Subcutaneous abdominal adipose tissue (tissue), 5 donors: ENCODE data around the gene RBSN.

Experiments
- H3K27ac ChIP-seq: one replicate; pipeline ENCODE4 v1.7.0; 2013; ENCODE audit warnings: low read depth, mild to moderate bottlenecking, inconsistent platforms, low read length, moderate library complexity
- H3K27me3 ChIP-seq, 5 donors: one replicate each; pipeline ENCODE4 v1.7.0; 2013; ENCODE audit warnings: low read length in 5 of 5, inconsistent platforms in 1 of 5; ENCODE audit not compliant: control insufficient read depth in 5 of 5, insufficient read depth in 4 of 5
- H3K36me3 ChIP-seq, 5 donors: one replicate each; pipeline ENCODE4 v1.7.0; 2013; ENCODE audit warnings: low read length in 5 of 5; ENCODE audit not compliant: control insufficient read depth in 5 of 5, insufficient read depth in 5 of 5
- H3K4me1 ChIP-seq, 5 donors: one replicate each; pipeline ENCODE4 v1.7.0; 2013; ENCODE audit warnings: low read length in 5 of 5, mild to moderate bottlenecking in 3 of 5, moderate library complexity in 1 of 5; ENCODE audit not compliant: control insufficient read depth in 5 of 5, insufficient read depth in 5 of 5
- H3K4me3 ChIP-seq, 5 donors: one replicate each; pipeline ENCODE4 v1.7.0; 2013; ENCODE audit warnings: low read length in 5 of 5, low read depth in 1 of 5
- H3K9ac ChIP-seq, 5 donors: one replicate each; pipeline ENCODE4 v1.7.0; 2013; ENCODE audit warnings: low read length in 5 of 5, mild to moderate bottlenecking in 4 of 5, moderate library complexity in 3 of 5
- H3K9me3 ChIP-seq, 5 donors: one replicate each; pipeline ENCODE4 v1.7.0; 2013; ENCODE audit warnings: low read length in 5 of 5; ENCODE audit not compliant: control insufficient read depth in 5 of 5
- donor health status: healthy.
- donor health status: healthy.
- donor health status: healthy.
- donor health status: healthy.
- donor health status: healthy.

The RBSN gene

DNA sequence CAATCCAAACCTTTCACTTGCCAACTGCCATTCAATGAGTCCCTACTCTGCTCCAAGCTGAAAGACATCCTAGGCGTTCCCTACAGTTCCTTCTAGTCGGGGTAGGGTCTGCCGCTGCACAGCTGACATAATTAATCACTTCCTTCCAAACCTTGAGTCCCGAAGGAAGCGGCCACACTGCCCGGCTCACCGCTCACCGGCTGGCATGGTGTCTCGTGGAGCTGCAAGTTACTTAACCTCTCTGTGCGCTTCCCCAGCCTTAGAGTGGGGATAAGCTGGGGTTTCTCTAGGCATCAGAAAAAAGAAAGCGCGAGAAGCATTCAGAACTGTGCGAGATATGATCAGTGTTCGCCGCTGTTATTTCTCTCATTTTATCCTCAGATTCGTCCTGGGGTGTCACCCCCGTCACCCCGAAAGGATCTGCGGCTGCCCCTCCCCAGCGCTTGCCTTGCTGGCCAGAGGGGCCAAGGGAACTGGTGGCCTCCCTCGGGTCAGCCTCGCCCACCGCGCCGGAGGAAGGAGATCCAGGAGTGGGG lies 34.6 kb downstream of the RBSN start:
- no peaks in the 10 kb centered on the region for H3K9me3 ChIP-seq
- H3K4me1 ChIP-seq: peaks cover 3 to 29% (median 26%) of the 10 kb centered on the region in 5 donors
- H3K9ac ChIP-seq: peak overlapping the region in 4 of 5 donors; percentile 83 to 98 (median 91)
- H3K4me3 ChIP-seq: peak overlapping the region; percentile 80 to 95 (median 90)
- H3K27ac ChIP-seq: peak overlapping the region; percentile 82
- H3K36me3 ChIP-seq: no peaks in the 10 kb centered on the region
- no peaks in the 10 kb centered on the region for H3K27me3 ChIP-seq

GRCh38 chr3:15063656-15064286 lies 35.2 kb downstream of the RBSN start:
- Histone ChIP-seq H3K27me3 (no peaks in the 10 kb centered on the region), H3K4me3 (peak overlapping the region; percentile 80 to 95 (median 90)), H3K9ac (peak overlapping the region in 4 of 5 donors; percentile 83 to 98 (median 91)), H3K9me3 (no peaks in the 10 kb centered on the region), H3K27ac (no peak overlapping the region), H3K4me1 (peaks cover 3 to 29% (median 26%) of the 10 kb centered on the region in 5 donors), H3K36me3 (peaks cover 0 to 5% (median 5%) of the 10 kb centered on the region in 5 donors)

- no peaks in the 10 kb centered on the region for H3K9me3 ChIP-seq
- no peaks in the 10 kb centered on the region for H3K27me3 ChIP-seq
- H3K9ac ChIP-seq: peak overlapping the region in 2 of 5 donors; percentile 86 to 96
- no peak overlapping the region for H3K27ac ChIP-seq
- no peak overlapping the region for H3K4me3 ChIP-seq
- H3K36me3 ChIP-seq: peaks cover 0 to 10% (median 10%) of the 10 kb centered on the region in 5 donors
- H3K4me1 ChIP-seq: peaks cover 3 to 29% (median 26%) of the 10 kb centered on the region in 5 donors
These were observed 35.7 kb downstream of the RBSN start for GRCh38 chr3:15063238-15063637.

DNA sequence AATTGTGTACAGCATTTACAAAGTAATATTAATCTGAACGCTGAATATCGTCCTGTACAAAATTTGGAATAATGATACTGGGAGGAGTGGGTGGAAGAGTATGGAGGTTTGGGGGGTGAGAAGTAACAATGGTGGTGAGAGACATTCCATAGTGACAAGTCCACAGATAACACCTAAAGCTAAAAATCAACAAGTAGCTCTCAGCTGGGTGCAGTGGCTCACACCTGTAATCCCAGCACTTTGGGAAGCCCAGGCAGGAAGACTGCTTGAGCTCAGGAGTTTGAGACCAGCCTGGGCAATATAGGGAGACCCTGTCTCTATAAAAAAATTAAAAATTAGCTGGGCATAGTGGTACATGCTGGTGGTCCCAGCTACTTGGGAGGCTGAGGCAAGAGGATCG lies 38.9 kb downstream of the RBSN start:
- H3K36me3 ChIP-seq: peaks cover 0 to 29% (median 25%) of the 10 kb centered on the region in 5 donors
- no peaks in the 10 kb centered on the region for H3K9me3 ChIP-seq
- no peaks in the 10 kb centered on the region for H3K27me3 ChIP-seq
- H3K9ac ChIP-seq: no peak overlapping the region
- peaks cover 3 to 22% (median 22%) of the 10 kb centered on the region in 5 donors for H3K4me1 ChIP-seq
- no peak overlapping the region for H3K4me3 ChIP-seq
- no peak overlapping the region for H3K27ac ChIP-seq

DNA sequence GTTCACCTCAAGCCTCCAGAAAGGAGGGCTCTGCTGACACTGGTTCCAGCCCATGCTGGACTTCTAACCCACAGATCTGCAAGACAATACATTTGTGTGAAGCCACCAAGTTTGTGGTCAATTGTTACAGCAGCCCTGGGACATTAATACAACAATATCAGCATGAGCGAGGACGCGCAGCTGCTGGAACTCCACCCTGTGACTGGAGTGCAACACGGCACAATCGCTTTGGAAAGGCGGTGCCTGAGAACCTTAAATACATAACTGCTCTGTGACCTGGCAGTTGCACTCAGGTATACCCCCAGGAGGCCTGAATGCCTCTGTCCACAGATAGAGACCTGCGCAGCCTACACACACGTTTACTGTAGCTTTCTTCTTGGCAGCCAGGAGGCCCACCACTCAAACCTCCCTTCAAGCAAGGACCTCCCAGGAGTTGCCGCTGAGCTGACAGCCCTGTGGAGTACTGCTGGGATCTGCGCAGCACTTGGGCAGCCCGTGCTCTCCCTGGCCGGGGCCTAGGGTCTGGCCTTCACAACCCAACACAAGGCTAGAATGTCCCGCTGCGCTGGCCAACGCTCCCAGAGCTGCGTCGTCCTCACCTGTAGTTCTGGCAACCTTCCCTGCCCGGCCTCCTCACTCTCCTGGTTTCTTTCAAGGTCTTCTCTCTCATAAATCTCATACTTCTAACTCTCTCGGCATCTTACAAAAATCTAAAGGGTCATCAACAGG lies 42.1 kb downstream of the RBSN start:
- H3K9me3 ChIP-seq: no peaks in the 10 kb centered on the region
- H3K4me3 ChIP-seq: no peak overlapping the region
- no peak overlapping the region for H3K27ac ChIP-seq
- peaks cover 0 to 44% (median 39%) of the 10 kb centered on the region in 5 donors for H3K36me3 ChIP-seq
- no peak overlapping the region for H3K9ac ChIP-seq
- no peaks in the 10 kb centered on the region for H3K4me1 ChIP-seq
- no peaks in the 10 kb centered on the region for H3K27me3 ChIP-seq

DNA sequence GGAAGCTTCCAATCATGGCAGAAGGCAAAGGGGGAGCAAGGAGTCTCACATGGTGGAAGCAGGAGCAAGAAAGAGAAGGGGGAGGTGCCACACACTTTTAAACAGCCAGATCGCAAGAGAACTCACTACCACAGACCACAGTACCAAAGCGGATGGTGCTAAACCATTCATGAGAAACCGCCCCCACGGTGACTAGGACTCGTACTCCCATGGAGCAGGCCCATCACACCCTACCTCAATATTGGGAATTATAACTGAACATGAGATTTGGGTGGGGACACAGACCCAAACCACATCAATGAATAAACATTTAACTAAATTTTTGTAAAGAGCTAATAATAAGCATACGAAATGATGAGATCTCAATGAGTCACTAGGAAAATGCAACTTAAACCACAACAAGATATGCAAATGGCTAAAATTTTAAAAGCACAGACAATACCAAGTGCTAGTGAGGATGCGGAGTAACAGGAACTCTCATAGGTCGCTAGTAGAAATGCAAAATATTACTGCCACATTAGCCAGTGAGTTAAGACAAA lies 43.9 kb downstream of the RBSN start:
- Histone ChIP-seq H3K36me3 (peaks cover 0 to 58% (median 51%) of the 10 kb centered on the region in 5 donors), H3K9ac (no peak overlapping the region), H3K4me1 (no peaks in the 10 kb centered on the region)

GRCh38 chr3:15053541-15053940 lies 45.4 kb downstream of the RBSN start:
- Histone ChIP-seq H3K9me3 (no peaks in the 10 kb centered on the region), H3K9ac (no peak overlapping the region), H3K27ac (no peak overlapping the region), H3K4me1 (no peaks in the 10 kb centered on the region), H3K36me3 (peaks cover 6 to 66% (median 55%) of the 10 kb centered on the region in 5 donors), H3K27me3 (no peaks in the 10 kb centered on the region), H3K4me3 (no peak overlapping the region)

More for the DNA sequence above, 43.9 kb downstream of the RBSN start:
- H3K27ac ChIP-seq: no peak overlapping the region
- no peaks in the 10 kb centered on the region for H3K27me3 ChIP-seq
- H3K4me3 ChIP-seq: no peak overlapping the region
- H3K9me3 ChIP-seq: no peaks in the 10 kb centered on the region

- H3K27me3 ChIP-seq: no peaks in the 10 kb centered on the region
- no peaks in the 10 kb centered on the region for H3K4me1 ChIP-seq
- H3K4me3 ChIP-seq: no peak overlapping the region
- H3K9ac ChIP-seq: peak overlapping the region in 1 of 5 donors; percentile 17
- H3K9me3 ChIP-seq: no peaks in the 10 kb centered on the region
- peaks cover 10 to 68% (median 59%) of the 10 kb centered on the region in 5 donors for H3K36me3 ChIP-seq
- no peak overlapping the region for H3K27ac ChIP-seq
These were observed 46.4 kb downstream of the RBSN start for GRCh38 chr3:15052335-15053242.

DNA sequence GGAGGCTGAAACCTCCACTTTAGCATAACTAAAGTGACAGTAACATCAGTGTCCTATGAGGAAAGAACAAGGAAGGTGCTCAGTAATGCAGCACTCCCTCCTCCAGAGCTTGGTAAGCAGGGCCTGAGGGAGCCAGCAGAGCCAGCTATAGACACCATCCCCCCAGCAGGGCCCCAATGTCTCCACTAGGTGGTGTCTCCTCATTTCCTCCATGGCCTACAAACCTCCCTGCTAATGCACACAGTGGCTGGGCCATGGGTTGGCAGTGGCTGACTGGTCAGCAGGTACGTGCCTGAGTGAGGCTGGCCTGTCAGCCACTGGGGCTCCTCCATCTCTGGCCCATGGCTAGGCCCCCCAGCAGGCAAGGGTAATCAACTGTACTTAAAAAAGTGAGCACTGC lies 47.4 kb downstream of the RBSN start:
- Histone ChIP-seq H3K36me3 (peaks cover 15 to 68% (median 59%) of the 10 kb centered on the region in 5 donors), H3K27ac (no peak overlapping the region), H3K4me1 (no peaks in the 10 kb centered on the region)

More for the DNA sequence above, 47.4 kb downstream of the RBSN start:
- Histone ChIP-seq H3K27me3 (no peaks in the 10 kb centered on the region), H3K9ac (peak overlapping the region in 1 of 5 donors; percentile 22), H3K9me3 (no peaks in the 10 kb centered on the region), H3K4me3 (no peak overlapping the region)
